ENCODE results near the gene VAV3. TPM values are rescaled to one million over a fixed set of nuclear protein-coding genes. Genes with fewer than 3 reads are reported as not detected.

The VAV3 gene
- total and polyA plus RNA-seq, 12 donors, result 1.1 to 8.5 (median 4.1) TPM

DNA sequence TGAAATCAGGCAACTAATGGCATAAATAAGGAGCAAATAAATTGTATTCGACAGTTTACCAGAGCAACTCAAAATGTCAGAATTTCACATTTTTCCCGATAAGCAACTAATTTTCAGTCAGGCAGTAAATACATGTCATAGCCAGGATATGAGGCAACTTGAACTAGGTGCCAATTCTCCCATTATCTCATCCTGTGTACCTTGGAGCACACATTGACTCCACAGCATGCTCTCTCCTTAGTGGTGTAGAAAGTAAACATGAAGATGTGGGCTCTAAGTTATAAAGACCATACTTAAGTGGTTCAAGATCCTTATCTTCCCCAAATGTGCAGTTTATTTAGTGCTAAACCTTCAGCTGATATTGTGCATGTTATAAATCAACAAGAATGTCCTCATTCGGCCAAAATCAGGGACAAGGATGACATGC lies 197.8 kb downstream of the VAV3 start:
- TF ChIP-seq CTCF (IDR thresholded peaks at IDR 0.05) (no peak), POLR2A (IDR thresholded peaks at IDR 0.05) (no peak)
- Histone ChIP-seq H3K4me3 (no peak overlapping the region), H3K36me3 (replicated peaks in 1 of 2) (no peaks in the 10 kb centered on the region), H3K4me1 (replicated peaks in 1 of 2) (no peaks in the 10 kb centered on the region), H3K27ac (no peak overlapping the region), H3K9me3 (replicated peaks in 1 of 3) (no peaks in the 10 kb centered on the region), H3K27me3 (no peaks in the 10 kb centered on the region)
- DNase-seq, result no peak
- intact Hi-C loops (cut with DNase I), result no loop called here
- WGBS, 4 donors, result 54 to 62% (median 60%) methylated on average over 3 of the region's 3 CpGs

DNA sequence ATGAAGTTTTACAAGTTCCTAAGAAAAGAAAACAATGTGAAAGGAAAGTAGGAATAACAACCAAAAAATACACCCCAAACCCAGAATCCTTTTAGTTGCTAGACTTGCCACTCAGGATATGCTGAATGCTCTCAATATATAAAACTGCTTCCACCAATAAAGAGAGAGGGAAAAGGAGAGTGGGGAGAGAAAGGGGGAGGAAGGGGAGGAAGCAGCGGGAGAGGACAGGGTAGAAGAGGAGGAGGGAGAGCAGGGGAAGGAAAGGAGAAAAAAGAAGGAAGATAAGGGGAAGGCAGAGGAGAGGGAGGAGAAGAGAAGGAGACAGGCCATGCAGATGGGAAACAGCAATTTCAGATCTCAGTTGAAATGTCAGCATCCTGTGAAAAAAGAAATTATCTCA lies 198.4 kb downstream of the VAV3 start:
- no peaks in the 10 kb centered on the region for H3K27me3 ChIP-seq
- no peak for DNase-seq
- intact Hi-C loops (cut with DNase I), result no loop called here
- H3K36me3 ChIP-seq (replicated peaks in 1 of 2), result no peaks in the 10 kb centered on the region
- no peak overlapping the region for H3K4me3 ChIP-seq
- 50 to 71% (median 59%) methylated on average over 1 of the region's 1 CpG for WGBS, 4 donors
- no peaks in the 10 kb centered on the region for H3K9me3 ChIP-seq (replicated peaks in 1 of 3)
- TF ChIP-seq CTCF (IDR thresholded peaks at IDR 0.05) (no peak), POLR2A (IDR thresholded peaks at IDR 0.05) (no peak)
- H3K4me1 ChIP-seq (replicated peaks in 1 of 2), result no peaks in the 10 kb centered on the region
- H3K27ac ChIP-seq, result no peak overlapping the region

DNA sequence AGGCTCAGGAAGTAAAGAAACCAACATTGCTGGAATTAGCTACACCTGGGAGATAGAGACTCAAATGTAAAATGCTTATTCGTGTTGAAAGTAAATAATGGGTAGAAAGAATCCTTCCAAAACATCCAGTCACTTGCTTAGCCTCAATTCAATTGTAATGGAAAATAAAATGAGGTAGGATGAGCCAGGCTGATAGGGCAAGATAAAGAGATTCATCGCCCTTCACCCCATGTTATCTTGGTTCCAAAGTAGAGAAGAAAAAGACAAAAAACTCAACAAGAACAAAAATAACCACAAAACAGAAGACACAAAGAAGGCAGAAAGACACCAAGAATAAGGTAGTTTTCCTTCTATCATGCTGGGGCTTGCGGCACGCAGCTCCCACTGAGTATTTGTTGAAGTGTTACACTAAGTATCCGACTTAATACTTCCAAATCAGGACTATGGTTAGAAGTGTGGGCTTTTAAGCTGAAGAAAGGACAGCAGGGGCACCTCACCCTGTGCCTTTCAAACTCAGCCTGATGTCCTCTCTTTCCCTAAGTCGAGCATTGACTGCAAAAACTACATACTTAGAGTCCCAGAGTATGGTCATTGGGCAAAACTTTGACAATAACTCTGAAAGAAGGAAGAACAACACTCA lies 202.1 kb downstream of the VAV3 start:
- no peak for DNase-seq

DNA sequence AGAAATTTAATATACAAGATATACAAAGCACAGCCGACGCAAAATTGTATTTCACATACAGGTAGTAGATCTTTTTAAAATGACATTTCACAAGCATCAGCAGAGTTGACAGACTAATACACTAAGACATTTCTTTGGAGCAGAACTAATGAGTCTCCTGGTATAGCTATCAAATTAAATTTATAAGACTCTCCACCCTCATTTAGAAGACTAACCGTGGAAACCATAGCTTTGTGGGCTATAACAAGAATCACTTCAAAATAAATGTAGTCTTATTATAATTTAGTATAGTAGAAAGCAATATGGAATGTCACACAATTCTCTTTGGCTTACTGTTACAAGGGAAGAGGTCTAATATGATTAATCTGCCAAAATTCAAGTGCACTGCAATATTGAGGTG lies 204.9 kb downstream of the VAV3 start:
- no peak for DNase-seq
- H3K4me3 ChIP-seq, result no peak overlapping the region
- no peaks in the 10 kb centered on the region for H3K27me3 ChIP-seq
- intact Hi-C loops (cut with DNase I), result no loop called here
- H3K36me3 ChIP-seq (replicated peaks in 1 of 2), result no peaks in the 10 kb centered on the region
- no peaks in the 10 kb centered on the region for H3K4me1 ChIP-seq (replicated peaks in 1 of 2)
- WGBS, 4 donors, result 75 to 91% (median 87%) methylated on average over 3 of the region's 3 CpGs
- no peak for TF ChIP-seq CTCF (IDR thresholded peaks at IDR 0.05)
- TF ChIP-seq POLR2A (IDR thresholded peaks at IDR 0.05), result no peak
- H3K27ac ChIP-seq, result no peak overlapping the region
- no peaks in the 10 kb centered on the region for H3K9me3 ChIP-seq (replicated peaks in 1 of 3)

More for the DNA sequence above, 202.1 kb downstream of the VAV3 start:
- no peaks in the 10 kb centered on the region for H3K36me3 ChIP-seq (replicated peaks in 1 of 2)
- H3K4me3 ChIP-seq, result no peak overlapping the region
- 74 to 88% (median 80%) methylated on average over 6 of the region's 6 CpGs for WGBS, 4 donors
- no peaks in the 10 kb centered on the region for H3K4me1 ChIP-seq (replicated peaks in 1 of 2)
- H3K27ac ChIP-seq, result no peak overlapping the region
- no peaks in the 10 kb centered on the region for H3K9me3 ChIP-seq (replicated peaks in 1 of 3)
- H3K27me3 ChIP-seq, result no peaks in the 10 kb centered on the region
- intact Hi-C loops (cut with DNase I), result no loop called here
- TF ChIP-seq POLR2A (IDR thresholded peaks at IDR 0.05), result no peak
- TF ChIP-seq CTCF (IDR thresholded peaks at IDR 0.05), result no peak

All from adrenal gland (tissue), 12 donors.